ENCODE results near the gene SLC9A3. TPM values are rescaled to one million over a fixed set of nuclear protein-coding genes. Genes with fewer than 3 reads are reported as not detected.

The SLC9A3 gene
- total and polyA plus RNA-seq, 12 donors, result 0.53 to 1.5 (median 1.0) TPM

DNA sequence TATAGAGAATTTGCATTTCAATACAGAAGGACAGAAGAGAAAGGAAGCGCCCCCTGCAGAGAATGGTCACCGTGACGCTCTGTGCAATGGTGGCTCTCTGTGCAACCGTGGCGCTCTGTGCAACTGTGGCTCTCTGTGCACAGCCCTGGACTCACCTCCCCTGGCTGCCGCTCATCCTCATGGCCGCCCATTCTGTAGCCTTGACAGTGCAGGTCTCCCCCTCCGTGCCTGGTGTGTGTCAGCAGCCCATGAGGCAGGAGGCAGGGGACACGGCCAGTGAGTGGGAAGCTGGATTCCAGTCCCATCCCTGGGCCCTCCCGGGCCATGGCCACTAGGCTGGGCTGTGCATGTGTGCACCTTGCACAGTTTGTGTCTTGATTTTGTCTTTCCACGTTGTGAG lies 69.3 kb downstream of the SLC9A3 start:
- no peaks in the 10 kb centered on the region for H3K27me3 ChIP-seq
- no peak for TF ChIP-seq CTCF (IDR thresholded peaks at IDR 0.05)
- ATAC-seq (no peak), DNase-seq (peak in 1 of 2 donors; percentile 4)
- peaks cover 0 to 100% (median 57%) of the 10 kb centered on the region in 9 donors for H3K36me3 ChIP-seq
- no peak overlapping the region for H3K27ac ChIP-seq
- H3K4me3 ChIP-seq, result no peak overlapping the region
- 87 to 89% methylated on average over 11 of the region's 11 CpGs for WGBS, 2 donors
- intact Hi-C loops (cut with DNase I), result no loop called here
- peaks cover 0 to 23% (median 16%) of the 10 kb centered on the region in 11 donors for H3K9me3 ChIP-seq
- no peaks in the 10 kb centered on the region for H3K4me1 ChIP-seq

GRCh38 chr5:453725-454481 lies 70.3 kb downstream of the SLC9A3 start:
- no peak for ATAC-seq
- peaks cover 0 to 23% (median 16%) of the 10 kb centered on the region in 11 donors for H3K9me3 ChIP-seq
- no peak overlapping the region for H3K4me3 ChIP-seq
- peaks cover 0 to 3% (median 0%) of the 10 kb centered on the region in 9 donors for H3K4me1 ChIP-seq
- H3K27me3 ChIP-seq, result no peaks in the 10 kb centered on the region
- intact Hi-C loops (cut with DNase I), result no loop called here
- peaks cover 0 to 100% (median 66%) of the 10 kb centered on the region in 9 donors for H3K36me3 ChIP-seq
- 92 to 93% methylated on average over 16 of the region's 16 CpGs for WGBS, 2 donors
- no peak overlapping the region for H3K27ac ChIP-seq
- TF ChIP-seq CTCF (IDR thresholded peaks at IDR 0.05), result no peak
- peak in 1 of 2 donors; percentile 3 for DNase-seq

- WGBS, 2 donors, result 97% methylated on average over 17 of the region's 17 CpGs
- no peak overlapping the region for H3K27ac ChIP-seq
- H3K36me3 ChIP-seq, result peaks cover 0 to 100% (median 70%) of the 10 kb centered on the region in 9 donors
- no peak for TF ChIP-seq CTCF (IDR thresholded peaks at IDR 0.05)
- intact Hi-C loops (cut with DNase I), result no loop called here
- H3K4me1 ChIP-seq, result peaks cover 0 to 11% (median 0%) of the 10 kb centered on the region in 9 donors
- H3K27me3 ChIP-seq, result no peaks in the 10 kb centered on the region
- DNase-seq (peak in 1 of 2 donors; percentile 2), ATAC-seq (no peak)
- H3K9me3 ChIP-seq, result peaks cover 0 to 23% (median 16%) of the 10 kb centered on the region in 11 donors
- no peak overlapping the region for H3K4me3 ChIP-seq
Measured at GRCh38 chr5:452978-453710, 71.1 kb downstream of the SLC9A3 start.

DNA sequence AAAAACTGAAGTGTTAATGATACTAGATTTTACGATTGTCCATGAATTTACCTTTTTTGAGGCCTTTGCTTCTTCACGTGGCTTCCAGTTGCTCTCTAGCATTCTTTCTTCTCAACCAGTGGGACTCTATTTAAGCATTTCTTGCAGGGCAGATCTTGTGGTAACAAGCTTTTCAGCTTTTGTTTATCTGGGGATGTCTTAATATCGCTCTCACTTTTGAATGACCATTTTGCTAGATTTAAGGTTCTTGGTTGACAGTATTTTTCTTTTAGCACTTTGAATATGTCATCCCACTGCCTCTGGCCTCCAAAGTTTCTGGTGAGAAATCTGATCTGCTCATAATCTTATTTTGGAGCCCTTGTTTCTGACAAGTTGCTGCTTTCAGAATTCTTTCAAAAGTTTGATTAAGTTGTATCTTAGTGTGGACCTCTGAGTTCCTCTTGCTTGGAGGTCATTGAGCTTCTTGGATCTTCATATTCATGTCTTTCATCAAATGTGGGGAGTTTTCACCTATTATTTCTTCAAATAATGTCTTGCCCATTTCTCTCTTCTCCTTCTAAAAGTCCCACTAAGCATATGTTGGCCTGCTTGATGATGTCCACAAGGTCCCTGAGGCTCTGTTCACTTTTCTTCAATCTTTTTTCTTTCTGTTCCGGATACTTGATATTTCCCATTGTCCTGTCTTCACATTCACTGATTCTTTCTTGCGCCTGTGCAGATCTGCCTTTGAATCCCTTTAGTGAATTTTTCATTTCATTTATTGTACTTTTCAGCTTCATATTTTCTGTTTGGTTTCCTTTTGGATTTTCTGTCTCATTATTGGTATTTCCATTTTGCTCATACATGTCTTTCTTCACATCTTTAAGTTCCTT lies 72.4 kb downstream of the SLC9A3 start:
- peaks cover 0 to 100% (median 69%) of the 10 kb centered on the region in 9 donors for H3K36me3 ChIP-seq
- peaks cover 0 to 23% (median 16%) of the 10 kb centered on the region in 11 donors for H3K9me3 ChIP-seq
- H3K4me3 ChIP-seq, result no peak overlapping the region
- DNase-seq (no peak), ATAC-seq (no peak)
- H3K4me1 ChIP-seq, result peaks cover 0 to 23% (median 0%) of the 10 kb centered on the region in 9 donors
- no peaks in the 10 kb centered on the region for H3K27me3 ChIP-seq
- no peak for TF ChIP-seq CTCF (IDR thresholded peaks at IDR 0.05)
- no peak overlapping the region for H3K27ac ChIP-seq
- intact Hi-C loops (cut with DNase I), result no loop called here
- WGBS, 2 donors, result 78% methylated on average over 5 of the region's 5 CpGs

Data from heart right ventricle (tissue), 16 donors.